ENCODE results near the gene KRT37. TPM values are rescaled to one million over a fixed set of nuclear protein-coding genes. Genes with fewer than 3 reads are reported as not detected.

Gene KRT37
- not detected in 2 replicates for total RNA-seq (2014; rRNA removed; shearing (Covaris generic))
- polyA plus RNA-seq (2015; cell fraction: cytosol; rRNA removed), result not detected in 2 replicates
- not detected in 2 replicates for polyA plus RNA-seq (2015; cell fraction: nucleus; rRNA removed)

DNA sequence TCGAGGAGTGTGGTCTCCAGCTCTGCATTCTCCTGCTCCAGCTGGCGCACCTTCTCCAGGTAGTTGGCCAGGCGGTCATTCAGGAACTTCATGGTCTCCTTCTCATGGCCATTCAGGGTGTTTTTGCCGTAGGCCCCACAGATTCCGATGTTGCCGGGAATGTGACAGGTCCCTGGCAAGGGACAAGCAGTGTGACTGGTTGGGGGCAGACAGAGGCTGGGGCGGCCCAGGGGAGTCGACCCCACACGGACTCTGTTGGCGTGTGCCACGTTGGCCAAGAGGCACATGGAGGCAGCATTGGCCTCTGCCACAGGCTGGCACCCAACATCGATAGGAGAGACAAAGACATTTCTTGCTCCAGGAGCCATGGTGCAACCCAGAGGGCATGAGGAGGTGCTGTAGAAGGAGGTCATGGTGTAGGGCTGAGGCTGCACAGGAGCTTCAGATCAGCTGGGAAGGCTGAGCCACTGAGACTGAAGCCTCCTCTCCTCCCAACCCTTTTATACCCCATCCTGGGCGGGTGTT is at the start of gene KRT37:
Gene KRT37, minus strand, starts transcription at position 475 of the 525 bp plus-strand sequence. Its CDS starts 62 bp downstream, at position 413.
- in situ Hi-C loops (cut with HindIII; ENCODE audit: low pct_unique_long_range_greater_than_20kb, low sequenced_read_pairs), result no loop called here
- DNase-seq (ENCODE audit: low read depth, low spot score), result no peak

DNA sequence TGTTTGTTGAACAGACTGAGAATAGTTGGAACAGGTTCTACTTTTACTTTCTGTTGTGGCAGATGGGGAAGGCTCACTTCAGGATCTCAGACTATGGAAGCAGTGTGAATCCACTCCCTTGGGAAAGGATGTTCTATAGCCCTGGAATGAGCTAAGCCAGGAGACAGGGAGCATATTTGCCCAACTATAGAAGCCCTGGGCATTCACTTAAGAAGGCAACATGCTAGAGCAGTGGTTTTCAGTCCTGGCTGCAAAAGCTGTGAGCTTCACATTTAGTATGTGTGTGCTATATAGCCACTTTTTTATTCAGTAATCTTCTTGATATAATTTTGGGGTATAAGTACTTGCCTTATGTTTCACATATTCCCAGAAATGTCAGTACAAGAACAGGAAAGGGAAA is 44.0 kb upstream of the KRT37 start:
- in situ Hi-C loops (cut with HindIII; ENCODE audit: low pct_unique_long_range_greater_than_20kb, low sequenced_read_pairs), result no loop called here
- DNase-seq (ENCODE audit: low read depth, low spot score), result no peak

DNA sequence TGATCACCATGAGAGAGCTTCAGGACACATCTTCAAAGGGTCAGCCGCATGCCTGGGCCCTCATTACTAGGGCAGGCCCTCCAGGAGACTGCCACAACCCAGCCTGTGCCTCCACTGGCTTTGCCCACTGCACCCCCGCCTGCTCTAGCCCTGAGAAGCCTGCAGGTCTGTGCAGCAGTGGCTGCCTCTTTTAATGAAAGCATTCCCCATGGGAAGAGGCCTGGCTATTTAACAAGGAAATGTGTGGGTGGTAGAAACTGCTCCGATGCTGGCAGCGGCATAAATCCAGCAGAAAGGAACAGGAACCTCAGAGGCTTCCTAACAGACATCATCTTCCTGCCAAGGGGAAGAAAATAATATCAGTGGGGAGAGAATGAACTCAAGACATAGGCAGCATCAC is 43.2 kb upstream of the KRT37 start:
- DNase-seq (ENCODE audit: low read depth, low spot score), result no peak
- in situ Hi-C loops (cut with HindIII; ENCODE audit: low pct_unique_long_range_greater_than_20kb, low sequenced_read_pairs), result no loop called here

- in situ Hi-C loops (cut with HindIII; ENCODE audit: low pct_unique_long_range_greater_than_20kb, low sequenced_read_pairs), result no loop called here
- no peak for DNase-seq (ENCODE audit: low read depth, low spot score)
These were observed 42.6 kb upstream of the KRT37 start, which contains the start of gene KRT32 for GRCh38 chr17:41466988-41467387. KRT32 (minus strand) TSS chr17:41467386; CDS start chr17:41467325, 61 bp downstream.

GRCh38 chr17:41464682-41465081 is 40.3 kb upstream of the KRT37 start:
- no peak for DNase-seq (ENCODE audit: low read depth, low spot score)
- in situ Hi-C loops (cut with HindIII; ENCODE audit: low pct_unique_long_range_greater_than_20kb, low sequenced_read_pairs), result no loop called here

GRCh38 chr17:41464173-41464572 is 39.8 kb upstream of the KRT37 start:
- in situ Hi-C loops (cut with HindIII; ENCODE audit: low pct_unique_long_range_greater_than_20kb, low sequenced_read_pairs), result no loop called here
- no peak for DNase-seq (ENCODE audit: low read depth, low spot score)

GRCh38 chr17:41463746-41464145 is 39.4 kb upstream of the KRT37 start:
- no peak for DNase-seq (ENCODE audit: low read depth, low spot score)
- in situ Hi-C loops (cut with HindIII; ENCODE audit: low pct_unique_long_range_greater_than_20kb, low sequenced_read_pairs), result no loop called here

DNA sequence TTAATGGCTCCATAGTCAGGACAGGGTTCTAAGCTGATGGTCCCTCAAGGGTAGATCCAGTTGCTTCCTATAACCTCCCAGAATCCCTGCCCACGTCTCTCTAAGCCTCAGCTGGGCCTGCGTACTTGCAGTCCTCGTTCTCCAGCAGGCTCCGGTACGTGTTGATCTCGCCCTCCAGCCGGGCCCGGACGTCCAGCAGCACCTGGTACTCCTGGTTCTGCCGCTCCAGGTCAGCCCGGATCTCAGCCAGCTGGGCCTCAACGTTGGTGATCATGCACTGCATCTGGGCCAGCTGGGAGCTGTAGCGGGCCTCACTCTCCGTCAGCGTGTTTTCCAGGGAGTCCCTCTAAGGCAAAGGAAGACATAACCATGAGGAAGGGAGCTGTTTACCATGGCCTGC is 38.3 kb upstream of the KRT37 start:
- no peak for DNase-seq (ENCODE audit: low read depth, low spot score)
- in situ Hi-C loops (cut with HindIII; ENCODE audit: low pct_unique_long_range_greater_than_20kb, low sequenced_read_pairs), result no loop called here

- in situ Hi-C loops (cut with HindIII; ENCODE audit: low pct_unique_long_range_greater_than_20kb, low sequenced_read_pairs), result no loop called here
These were observed 33.3 kb upstream of the KRT37 start for GRCh38 chr17:41457676-41458075.

DNA sequence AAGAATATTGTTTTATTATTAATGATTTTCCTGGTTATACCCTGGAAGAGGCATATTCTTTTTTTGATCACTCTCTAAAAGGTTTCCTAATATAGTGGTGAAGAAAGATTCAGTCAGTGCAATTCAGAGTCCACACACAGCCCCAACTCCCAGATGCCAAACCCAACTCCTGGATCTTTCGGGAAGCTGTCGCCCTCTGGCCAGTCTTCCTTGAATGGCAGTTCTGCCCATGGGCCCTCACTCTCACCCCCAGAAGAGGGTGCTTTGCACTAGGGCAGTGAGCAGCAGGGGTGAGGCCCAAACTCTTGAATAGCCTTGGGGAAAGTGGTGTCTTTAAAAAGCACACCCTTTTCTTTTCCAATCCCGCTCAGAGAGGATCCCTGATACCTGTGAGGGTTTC is 31.8 kb upstream of the KRT37 start:
- in situ Hi-C loops (cut with HindIII; ENCODE audit: low pct_unique_long_range_greater_than_20kb, low sequenced_read_pairs), result no loop called here
- DNase-seq (ENCODE audit: low read depth, low spot score), result peak; percentile 47

More at GRCh38 chr17:41457676-41458075, 33.3 kb upstream of the KRT37 start:
- DNase-seq (ENCODE audit: low read depth, low spot score), result no peak

GRCh38 chr17:41455236-41455635 is 30.9 kb upstream of the KRT37 start:
- DNase-seq (ENCODE audit: low read depth, low spot score), result no peak

GRCh38 chr17:41453066-41453465 is 28.7 kb upstream of the KRT37 start:
- in situ Hi-C loops (cut with HindIII; ENCODE audit: low pct_unique_long_range_greater_than_20kb, low sequenced_read_pairs), result no loop called here
- no peak for DNase-seq (ENCODE audit: low read depth, low spot score)

More at GRCh38 chr17:41455236-41455635, 30.9 kb upstream of the KRT37 start:
- in situ Hi-C loops (cut with HindIII; ENCODE audit: low pct_unique_long_range_greater_than_20kb, low sequenced_read_pairs), result no loop called here

- in situ Hi-C loops (cut with HindIII; ENCODE audit: low pct_unique_long_range_greater_than_20kb, low sequenced_read_pairs), result no loop called here
- DNase-seq (ENCODE audit: low read depth, low spot score), result no peak
These were observed 27.9 kb upstream of the KRT37 start for GRCh38 chr17:41452281-41452680.

DNA sequence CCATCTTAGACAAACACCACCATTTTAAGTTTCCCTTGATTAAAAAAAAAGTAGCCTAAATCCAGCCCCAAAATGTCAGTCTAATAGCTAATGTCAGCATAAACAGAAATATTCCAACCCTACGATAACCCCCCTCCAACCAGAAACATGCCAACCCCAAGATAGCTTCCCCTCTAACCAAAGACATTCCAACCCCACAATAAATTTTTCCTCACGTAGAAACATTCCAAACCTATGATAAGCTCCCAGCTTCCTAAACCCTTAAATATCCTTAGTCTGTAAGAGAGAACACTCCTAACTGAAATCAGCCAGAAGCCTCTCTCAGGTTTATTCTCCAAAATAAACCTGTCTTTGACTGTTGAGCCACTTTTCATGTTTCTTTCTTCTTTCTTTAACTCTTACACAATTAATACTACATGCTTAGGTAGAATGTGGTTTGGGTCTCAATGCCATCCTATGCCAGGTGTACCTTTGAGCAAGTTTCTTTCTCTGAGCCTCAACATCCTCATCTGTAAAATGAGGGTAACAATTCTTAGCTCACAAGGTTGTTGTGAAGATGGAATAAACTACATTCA is 26.9 kb upstream of the KRT37 start:
- in situ Hi-C loops (cut with HindIII; ENCODE audit: low pct_unique_long_range_greater_than_20kb, low sequenced_read_pairs), result no loop called here
- no peak for DNase-seq (ENCODE audit: low read depth, low spot score)

GRCh38 chr17:41449008-41449407 is 24.6 kb upstream of the KRT37 start:
- in situ Hi-C loops (cut with HindIII; ENCODE audit: low pct_unique_long_range_greater_than_20kb, low sequenced_read_pairs), result no loop called here
- DNase-seq (ENCODE audit: low read depth, low spot score), result no peak

DNA sequence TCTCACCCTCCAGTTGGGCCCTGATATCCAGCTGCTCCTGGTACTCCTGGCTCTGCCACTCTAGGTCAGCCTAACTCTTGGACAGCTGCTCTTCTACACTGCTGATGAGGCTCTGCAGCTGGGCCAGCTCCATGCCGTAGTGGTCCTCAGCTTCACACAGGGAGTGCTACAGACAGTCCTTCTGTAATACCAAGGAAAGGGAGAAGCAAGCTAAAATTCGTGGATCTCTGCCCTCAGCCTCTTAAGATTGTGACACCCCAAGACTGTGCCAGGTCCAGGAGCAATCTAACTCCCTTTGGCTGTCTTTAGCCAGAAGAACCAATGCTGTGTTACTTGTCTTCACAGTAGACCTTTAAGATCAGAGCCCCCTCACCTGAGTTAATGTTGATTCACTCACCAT is 24.1 kb upstream of the KRT37 start:
- in situ Hi-C loops (cut with HindIII; ENCODE audit: low pct_unique_long_range_greater_than_20kb, low sequenced_read_pairs), result no loop called here

DNA sequence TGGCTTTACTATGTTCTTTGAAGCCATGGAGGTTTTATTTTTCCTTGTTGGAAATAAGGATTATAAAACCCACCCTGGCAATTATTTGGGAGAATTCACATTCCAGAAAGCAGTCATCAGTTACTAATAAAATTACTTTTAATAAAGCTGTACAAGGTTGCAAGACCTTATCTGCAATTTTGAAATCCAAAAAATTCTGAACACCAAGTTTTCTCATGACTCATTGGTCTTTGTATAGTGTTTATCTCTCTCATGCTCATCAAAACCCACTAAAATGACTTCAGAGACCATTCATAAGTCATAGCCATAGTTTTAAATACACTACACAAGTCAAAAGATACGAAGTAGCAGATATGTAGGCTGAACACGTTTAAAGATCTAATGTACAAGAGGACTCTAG is 22.4 kb upstream of the KRT37 start:
- in situ Hi-C loops (cut with HindIII; ENCODE audit: low pct_unique_long_range_greater_than_20kb, low sequenced_read_pairs), result no loop called here
- DNase-seq (ENCODE audit: low read depth, low spot score), result no peak

More for the DNA sequence above, 24.1 kb upstream of the KRT37 start:
- no peak for DNase-seq (ENCODE audit: low read depth, low spot score)

DNA sequence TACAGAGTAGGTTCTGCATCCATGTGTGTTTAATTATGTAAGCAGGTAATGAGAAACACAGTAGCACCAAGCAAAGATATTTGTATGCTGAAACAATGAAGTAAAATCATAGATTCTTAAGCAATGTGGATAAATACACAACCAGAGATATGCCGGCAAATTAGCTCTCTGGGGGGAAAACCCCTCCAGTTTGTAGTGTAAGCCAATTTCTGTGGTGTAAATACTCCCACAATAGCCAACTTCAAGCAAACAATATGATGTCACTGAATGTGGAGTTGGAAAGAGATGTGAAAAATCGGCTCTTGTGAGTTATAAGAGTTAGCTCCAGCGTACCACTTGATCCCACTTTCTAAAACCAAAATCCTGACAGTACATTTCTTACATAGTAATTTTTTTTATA is 20.3 kb upstream of the KRT37 start:
- in situ Hi-C loops (cut with HindIII; ENCODE audit: low pct_unique_long_range_greater_than_20kb, low sequenced_read_pairs), result no loop called here

DNA sequence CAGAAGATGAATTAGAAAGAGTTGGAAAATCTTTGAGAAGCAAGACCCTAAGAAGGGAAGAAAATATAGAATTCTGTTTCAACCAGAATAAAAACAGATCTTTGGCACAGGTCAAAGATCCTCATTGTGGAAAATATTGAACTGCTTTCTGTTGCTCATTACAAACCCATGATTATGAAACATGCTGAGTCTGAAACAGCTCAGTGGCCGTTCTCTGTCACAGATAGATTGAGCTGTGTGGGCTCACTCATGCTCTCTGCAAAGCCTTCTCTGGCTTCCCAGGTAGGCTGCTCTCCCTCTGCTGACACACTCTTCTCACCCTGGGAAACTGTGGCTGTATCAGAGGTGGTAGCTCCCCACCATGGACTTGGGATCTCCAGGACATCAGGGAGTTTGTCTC is 19.8 kb upstream of the KRT37 start:
- in situ Hi-C loops (cut with HindIII; ENCODE audit: low pct_unique_long_range_greater_than_20kb, low sequenced_read_pairs), result no loop called here

More for the DNA sequence above, 20.3 kb upstream of the KRT37 start:
- DNase-seq (ENCODE audit: low read depth, low spot score), result no peak

More for the DNA sequence above, 19.8 kb upstream of the KRT37 start:
- no peak for DNase-seq (ENCODE audit: low read depth, low spot score)
